D721Med (cell line): ENCODE measurements around the gene NT5DC3.

Experiments
- DNase-seq: peaks from one replicate; pipeline ENCODE4 v3.0.0; 2011; ENCODE audit warnings: low spot score; ENCODE audit not compliant: insufficient read length
- FAIRE-seq: peaks from 2 replicates; lab custom pipeline; 2011; peaks lifted over from hg19 to GRCh38; lab: Jason Lieb, UNC
- CTCF ChIP-seq: IDR thresholded peaks from 2 replicates; pipeline ENCODE4 v1.5.1; 2012; ENCODE audit warnings: mild to moderate bottlenecking, control low read depth; ENCODE audit not compliant: insufficient read depth; ENCODE audit errors: missing control alignments

NT5DC3 gene

GRCh38 chr12:103728323-103728722 lies 112.7 kb downstream of the NT5DC3 start:
- no peak for TF ChIP-seq CTCF
- FAIRE-seq, result no peak

GRCh38 chr12:103727638-103728037 lies 113.4 kb downstream of the NT5DC3 start:
- TF ChIP-seq CTCF, result no peak
- no peak for FAIRE-seq
- no peak for DNase-seq

More at GRCh38 chr12:103728323-103728722, 112.7 kb downstream of the NT5DC3 start:
- no peak for DNase-seq

- DNase-seq (no peak), FAIRE-seq (no peak)
- TF ChIP-seq CTCF, result no peak
These were observed 115.6 kb downstream of the NT5DC3 start for GRCh38 chr12:103725398-103725797.
